Measurements from ENCODE around the gene ANKH. TPM values are rescaled to one million over a fixed set of nuclear protein-coding genes. Genes with fewer than 3 reads are reported as not detected.
A peak's percentile ranks its signal among the peaks of the same experiment; 100 is the strongest.

ANKH gene
- total and polyA plus RNA-seq, 4 donors: 10.8 to 46.7 (median 17.2) TPM

- peaks cover 0 to 2% (median 0%) of the 10 kb centered on the region in 4 donors for H3K9me3 ChIP-seq (ENCODE audit: control insufficient read depth in 4 of 4, insufficient read depth in 3 of 4, low read length in 3 of 4)
- ATAC-seq (ENCODE audit: insufficient read depth, low FRiP score) (peak; percentile 62), DNase-seq (peak; percentile 29 to 69 (median 54))
- WGBS, 2 donors: 56 to 66% methylated on average over 9 of the region's 9 CpGs
- no peaks in the 10 kb centered on the region for H3K36me3 ChIP-seq (ENCODE audit: control insufficient read depth in 4 of 4, insufficient read depth in 4 of 4, low read length in 4 of 4)
- no peak overlapping the region for H3K4me3 ChIP-seq
- H3K27me3 ChIP-seq (ENCODE audit: control insufficient read depth in 3 of 3, insufficient read depth in 3 of 3, low read length in 2 of 3): no peaks in the 10 kb centered on the region
- no peak for TF ChIP-seq CTCF (IDR thresholded peaks at IDR 0.05; ENCODE audit: control extremely low read depth, extremely low read depth)
- H3K4me1 ChIP-seq (ENCODE audit: control insufficient read depth in 5 of 5, insufficient read depth in 5 of 5, low read length in 5 of 5): peaks cover 0 to 8% (median 0%) of the 10 kb centered on the region in 5 donors
- H3K27ac ChIP-seq (ENCODE audit: low read depth in 1 of 2, low read length in 1 of 2): peak overlapping the region; percentile 15 to 35
- no peak overlapping the region for H3K9ac ChIP-seq (ENCODE audit: insufficient read depth in 1 of 2, low read length in 2 of 2)
Observed at GRCh38 chr5:14900693-14901461, 29.3 kb upstream of the ANKH start.

- Histone ChIP-seq H3K9me3 (ENCODE audit: control insufficient read depth in 4 of 4, insufficient read depth in 3 of 4, low read length in 3 of 4) (no peaks in the 10 kb centered on the region), H3K27me3 (ENCODE audit: control insufficient read depth in 3 of 3, insufficient read depth in 3 of 3, low read length in 2 of 3) (no peaks in the 10 kb centered on the region), H3K4me3 (no peak overlapping the region), H3K27ac (ENCODE audit: low read depth in 1 of 2, low read length in 1 of 2) (no peak overlapping the region), H3K36me3 (ENCODE audit: control insufficient read depth in 4 of 4, insufficient read depth in 4 of 4, low read length in 4 of 4) (no peaks in the 10 kb centered on the region), H3K4me1 (ENCODE audit: control insufficient read depth in 5 of 5, insufficient read depth in 5 of 5, low read length in 5 of 5) (peaks cover 0 to 7% (median 0%) of the 10 kb centered on the region in 5 donors), H3K9ac (ENCODE audit: insufficient read depth in 1 of 2, low read length in 2 of 2) (no peak overlapping the region)
- DNase-seq: no peak
- no peak for ATAC-seq (ENCODE audit: insufficient read depth, low FRiP score)
- TF ChIP-seq CTCF (IDR thresholded peaks at IDR 0.05; ENCODE audit: control extremely low read depth, extremely low read depth): no peak
- 83 to 94% methylated on average over 6 to 7 of the region's 7 CpGs for WGBS, 2 donors
Observed at GRCh38 chr5:14896131-14896530, 24.6 kb upstream of the ANKH start.

GRCh38 chr5:14895301-14895700 is 23.7 kb upstream of the ANKH start:
- Histone ChIP-seq H3K36me3 (ENCODE audit: control insufficient read depth in 4 of 4, insufficient read depth in 4 of 4, low read length in 4 of 4) (no peaks in the 10 kb centered on the region), H3K27ac (ENCODE audit: low read depth in 1 of 2, low read length in 1 of 2) (no peak overlapping the region), H3K9ac (ENCODE audit: insufficient read depth in 1 of 2, low read length in 2 of 2) (no peak overlapping the region), H3K9me3 (ENCODE audit: control insufficient read depth in 4 of 4, insufficient read depth in 3 of 4, low read length in 3 of 4) (no peaks in the 10 kb centered on the region), H3K4me1 (ENCODE audit: control insufficient read depth in 5 of 5, insufficient read depth in 5 of 5, low read length in 5 of 5) (no peaks in the 10 kb centered on the region), H3K27me3 (ENCODE audit: control insufficient read depth in 3 of 3, insufficient read depth in 3 of 3, low read length in 2 of 3) (no peaks in the 10 kb centered on the region), H3K4me3 (no peak overlapping the region)
- TF ChIP-seq CTCF (IDR thresholded peaks at IDR 0.05; ENCODE audit: control extremely low read depth, extremely low read depth): no peak
- 88% methylated on average over 6 of the region's 6 CpGs for WGBS, 2 donors
- DNase-seq (no peak), ATAC-seq (ENCODE audit: insufficient read depth, low FRiP score) (no peak)
